ENCODE measurements around the gene PPP5C. TPM values are rescaled to one million over a fixed set of nuclear protein-coding genes. Genes with fewer than 3 reads are reported as not detected.

The PPP5C gene
- total RNA-seq, 1 experiment from 2014 or later = 130 TPM

GRCh38 chr19:46350758-46351159, 3.9 kb downstream of the PPP5C start:
- no peak overlapping the region for H3K27ac Mint-ChIP-seq (ENCODE audit: unreplicated experiment)
- Histone ChIP-seq H3K27me3 (replicated peaks; ENCODE audit: control insufficient read depth, insufficient read depth, low read length) (no peaks in the 10 kb centered on the region), H3K9me3 (no peaks in the 10 kb centered on the region), H3K4me3 (ENCODE audit: low read depth, low read length) (no peak overlapping the region), H3K4me1 (peaks cover 16% of the 10 kb centered on the region), H3K36me3 (ENCODE audit: control insufficient read depth, insufficient read depth, low read length) (peaks cover 11% of the 10 kb centered on the region)
- no peak for DNase-seq
- CTCF ChIA-PET = no interaction called here
- no peak for TF ChIP-seq CTCF (IDR thresholded peaks at IDR 0.05; ENCODE audit: insufficient read depth in 1 of 2, low read depth in 1 of 2, low read length in 1 of 2, severe bottlenecking in 1 of 2, unreplicated experiment in 1 of 2)
- peaks cover 37% of the 10 kb centered on the region for H3K36me3 Mint-ChIP-seq (ENCODE audit: insufficient read depth, unreplicated experiment)
- H3K27me3 Mint-ChIP-seq (ENCODE audit: insufficient read depth, unreplicated experiment) = no peaks in the 10 kb centered on the region
- H3K9me3 Mint-ChIP-seq (ENCODE audit: unreplicated experiment) = no peaks in the 10 kb centered on the region
- H3K4me3 Mint-ChIP-seq (ENCODE audit: unreplicated experiment) = no peak overlapping the region
- POLR2A ChIA-PET = no interaction called here
- H3K4me1 Mint-ChIP-seq (ENCODE audit: low read depth, unreplicated experiment) = peaks cover 28% of the 10 kb centered on the region
- BruUV-seq (replicated peaks) = no TSS peak
- intact Hi-C loops (cut with micrococcal nuclease; ENCODE audit: unreplicated experiment) = no loop called here

- Histone ChIP-seq H3K27me3 (replicated peaks; ENCODE audit: control insufficient read depth, insufficient read depth, low read length) (no peaks in the 10 kb centered on the region), H3K36me3 (ENCODE audit: control insufficient read depth, insufficient read depth, low read length) (peaks cover 13% of the 10 kb centered on the region), H3K9me3 (no peaks in the 10 kb centered on the region), H3K4me1 (peaks cover 23% of the 10 kb centered on the region), H3K4me3 (ENCODE audit: low read depth, low read length) (no peak overlapping the region)
- peaks cover 28% of the 10 kb centered on the region for H3K4me1 Mint-ChIP-seq (ENCODE audit: low read depth, unreplicated experiment)
- peaks cover 42% of the 10 kb centered on the region for H3K36me3 Mint-ChIP-seq (ENCODE audit: insufficient read depth, unreplicated experiment)
- no peak overlapping the region for H3K27ac Mint-ChIP-seq (ENCODE audit: unreplicated experiment)
- ChIA-PET POLR2A (no interaction called here), CTCF (no interaction called here)
- no peak for DNase-seq
- H3K9me3 Mint-ChIP-seq (ENCODE audit: unreplicated experiment) = no peaks in the 10 kb centered on the region
- no peak for TF ChIP-seq CTCF (IDR thresholded peaks at IDR 0.05; ENCODE audit: insufficient read depth in 1 of 2, low read depth in 1 of 2, low read length in 1 of 2, severe bottlenecking in 1 of 2, unreplicated experiment in 1 of 2)
- H3K27me3 Mint-ChIP-seq (ENCODE audit: insufficient read depth, unreplicated experiment) = no peaks in the 10 kb centered on the region
- intact Hi-C loops (cut with micrococcal nuclease; ENCODE audit: unreplicated experiment) = no loop called here
- no TSS peak for BruUV-seq (replicated peaks)
- no peak overlapping the region for H3K4me3 Mint-ChIP-seq (ENCODE audit: unreplicated experiment)
Observed at GRCh38 chr19:46351241-46352041, 4.6 kb downstream of the PPP5C start.

GRCh38 chr19:46353730-46354528, 7.0 kb downstream of the PPP5C start:
- H3K9me3 ChIP-seq = no peaks in the 10 kb centered on the region
- H3K9me3 Mint-ChIP-seq (ENCODE audit: unreplicated experiment) = no peaks in the 10 kb centered on the region
- peaks cover 13% of the 10 kb centered on the region for H3K36me3 ChIP-seq (ENCODE audit: control insufficient read depth, insufficient read depth, low read length)
- ChIA-PET CTCF (no interaction called here), POLR2A (no interaction called here)
- peaks cover 12% of the 10 kb centered on the region for H3K4me1 Mint-ChIP-seq (ENCODE audit: low read depth, unreplicated experiment)
- peaks cover 44% of the 10 kb centered on the region for H3K36me3 Mint-ChIP-seq (ENCODE audit: insufficient read depth, unreplicated experiment)
- intact Hi-C loops (cut with micrococcal nuclease; ENCODE audit: unreplicated experiment) = no loop called here
- TF ChIP-seq CTCF (IDR thresholded peaks at IDR 0.05; ENCODE audit: insufficient read depth in 1 of 2, low read depth in 1 of 2, low read length in 1 of 2, severe bottlenecking in 1 of 2, unreplicated experiment in 1 of 2) = no peak
- H3K27ac Mint-ChIP-seq (ENCODE audit: unreplicated experiment) = peak overlapping the region; percentile 56
- H3K4me3 Mint-ChIP-seq (ENCODE audit: unreplicated experiment) = no peak overlapping the region
- peaks cover 43% of the 10 kb centered on the region for H3K4me1 ChIP-seq
- no TSS peak for BruUV-seq (replicated peaks)
- no peak for DNase-seq
- no peaks in the 10 kb centered on the region for H3K27me3 Mint-ChIP-seq (ENCODE audit: insufficient read depth, unreplicated experiment)
- no peak overlapping the region for H3K4me3 ChIP-seq (ENCODE audit: low read depth, low read length)
- no peaks in the 10 kb centered on the region for H3K27me3 ChIP-seq (replicated peaks; ENCODE audit: control insufficient read depth, insufficient read depth, low read length)
